Raji (cell line): Measurements from ENCODE around the gene GPX3.

ENCODE experiments used
- POLR2A ChIP-seq: IDR thresholded peaks from 2 replicates; pipeline ENCODE4 v1.6.1; 2011; ENCODE audit warnings: low read depth, low read length, control low read depth; ENCODE audit not compliant: insufficient read depth

Gene GPX3

GRCh38 chr5:151037561-151038411 lies 17.4 kb downstream of the GPX3 start:
- TF ChIP-seq POLR2A = no peak

- TF ChIP-seq POLR2A = no peak
Observed at GRCh38 chr5:151038412-151038745, 18.0 kb downstream of the GPX3 start.

DNA sequence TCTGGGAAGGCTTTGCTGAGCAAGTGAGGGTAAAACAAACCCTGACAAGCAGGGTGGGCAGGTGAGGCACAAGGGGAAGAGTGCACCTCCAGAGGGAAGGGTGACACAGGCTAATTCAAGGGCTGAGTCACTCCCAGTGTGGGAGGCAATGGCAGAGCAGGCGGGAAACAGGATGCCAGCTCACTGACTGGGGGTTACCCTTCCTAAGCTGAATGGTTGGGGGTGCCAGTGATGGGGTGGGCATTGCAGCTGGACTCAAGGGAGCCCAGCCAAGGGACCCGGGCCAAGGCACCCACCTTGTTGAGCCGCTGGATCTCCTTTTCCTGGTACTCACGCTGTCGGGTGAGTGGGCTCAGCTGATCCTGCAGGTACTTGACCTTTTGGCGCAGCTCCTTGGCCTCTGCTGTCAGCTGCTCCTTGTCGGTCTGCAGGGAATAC lies 18.4 kb downstream of the GPX3 start:
- TF ChIP-seq POLR2A = no peak

DNA sequence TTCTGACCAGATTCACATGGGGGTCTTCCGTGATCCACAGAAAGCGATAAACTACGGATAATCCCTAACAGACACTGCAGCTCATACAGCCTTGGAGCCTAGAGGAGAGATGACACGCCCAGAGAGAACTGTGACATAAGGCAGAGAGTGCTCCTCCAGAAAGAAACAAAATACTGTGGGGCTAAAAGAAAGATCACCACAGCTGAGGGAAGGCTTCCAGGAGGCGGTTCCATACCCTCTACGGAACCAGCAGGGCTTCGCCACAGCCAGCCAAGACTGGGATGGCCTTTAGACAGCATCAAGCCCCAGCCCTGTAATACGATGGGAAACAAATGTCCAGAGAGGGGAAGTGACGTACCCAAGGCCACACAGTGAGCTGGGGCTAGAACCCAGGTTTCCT lies 19.3 kb downstream of the GPX3 start:
- TF ChIP-seq POLR2A = no peak

- TF ChIP-seq POLR2A = no peak
Observed at GRCh38 chr5:151040211-151040747, 19.9 kb downstream of the GPX3 start.

- no peak for TF ChIP-seq POLR2A
Observed at GRCh38 chr5:151041577-151042268, 21.3 kb downstream of the GPX3 start.

DNA sequence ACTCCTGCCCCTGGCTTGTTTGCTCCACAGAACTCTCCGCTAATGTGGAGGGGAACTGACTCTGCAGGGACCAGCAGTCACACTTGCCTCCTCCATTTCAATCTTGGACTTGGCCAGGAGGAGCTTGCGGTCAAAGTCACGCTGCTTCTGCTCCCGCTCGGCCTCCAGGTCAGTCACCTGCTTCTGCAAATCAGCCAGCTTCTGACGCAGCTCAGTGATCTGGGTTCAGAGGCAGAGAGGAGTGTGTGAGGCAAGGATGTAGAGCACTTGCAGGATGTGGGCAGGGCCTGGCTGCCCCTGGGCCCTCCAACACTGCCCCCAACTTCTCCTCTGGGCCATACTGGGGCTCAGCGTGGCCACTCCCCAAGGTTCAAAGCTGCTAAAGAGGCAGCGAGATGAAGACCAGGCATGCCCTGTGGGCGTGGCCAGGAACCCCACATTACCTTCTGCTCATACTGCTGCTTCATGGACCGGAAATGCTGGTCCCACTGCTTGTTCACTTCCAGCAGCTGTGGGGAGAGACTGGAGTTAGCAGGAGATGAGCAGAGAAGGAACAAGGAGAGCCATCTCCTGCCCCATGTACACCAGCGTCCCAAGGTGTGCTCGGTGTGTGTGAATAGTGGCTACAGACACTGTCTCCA lies 22.2 kb downstream of the GPX3 start:
- TF ChIP-seq POLR2A = no peak

DNA sequence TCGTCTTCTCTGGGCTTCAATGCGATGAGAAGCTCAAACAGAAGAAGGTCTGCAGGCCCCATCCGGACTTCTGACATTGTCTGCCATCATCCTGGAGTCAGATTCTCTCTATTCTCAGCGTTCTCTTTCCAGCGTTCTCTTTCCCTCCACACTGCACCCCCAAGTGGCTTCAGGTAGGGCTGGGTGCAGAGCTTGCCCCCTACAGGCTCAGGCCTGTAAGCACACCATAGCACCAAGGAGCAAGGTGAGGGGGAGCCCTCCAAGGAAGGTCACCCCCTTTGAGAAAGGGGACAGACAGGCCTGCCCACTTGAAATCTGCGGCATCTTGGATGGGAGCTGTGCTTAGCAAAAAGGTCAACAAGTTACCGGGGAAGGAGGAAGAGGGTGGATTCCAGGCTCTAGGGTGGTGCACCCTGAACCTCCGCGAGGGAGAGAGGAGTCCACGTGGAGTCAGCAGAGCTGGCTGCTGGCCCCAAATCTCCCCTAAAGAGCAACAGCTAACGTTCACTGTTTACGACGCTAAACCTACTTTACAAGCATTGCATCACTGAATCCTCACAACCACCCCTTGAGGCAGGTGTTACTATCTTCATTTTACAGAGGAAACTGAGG lies 27.5 kb downstream of the GPX3 start:
- TF ChIP-seq POLR2A = no peak

GRCh38 chr5:151048526-151048925 lies 28.1 kb downstream of the GPX3 start:
- no peak for TF ChIP-seq POLR2A

GRCh38 chr5:151051066-151051930 lies 30.9 kb downstream of the GPX3 start:
- TF ChIP-seq POLR2A = no peak

- no peak for TF ChIP-seq POLR2A
Observed at GRCh38 chr5:151051931-151052608, 31.7 kb downstream of the GPX3 start.

GRCh38 chr5:151052836-151053235 lies 32.4 kb downstream of the GPX3 start:
- no peak for TF ChIP-seq POLR2A

DNA sequence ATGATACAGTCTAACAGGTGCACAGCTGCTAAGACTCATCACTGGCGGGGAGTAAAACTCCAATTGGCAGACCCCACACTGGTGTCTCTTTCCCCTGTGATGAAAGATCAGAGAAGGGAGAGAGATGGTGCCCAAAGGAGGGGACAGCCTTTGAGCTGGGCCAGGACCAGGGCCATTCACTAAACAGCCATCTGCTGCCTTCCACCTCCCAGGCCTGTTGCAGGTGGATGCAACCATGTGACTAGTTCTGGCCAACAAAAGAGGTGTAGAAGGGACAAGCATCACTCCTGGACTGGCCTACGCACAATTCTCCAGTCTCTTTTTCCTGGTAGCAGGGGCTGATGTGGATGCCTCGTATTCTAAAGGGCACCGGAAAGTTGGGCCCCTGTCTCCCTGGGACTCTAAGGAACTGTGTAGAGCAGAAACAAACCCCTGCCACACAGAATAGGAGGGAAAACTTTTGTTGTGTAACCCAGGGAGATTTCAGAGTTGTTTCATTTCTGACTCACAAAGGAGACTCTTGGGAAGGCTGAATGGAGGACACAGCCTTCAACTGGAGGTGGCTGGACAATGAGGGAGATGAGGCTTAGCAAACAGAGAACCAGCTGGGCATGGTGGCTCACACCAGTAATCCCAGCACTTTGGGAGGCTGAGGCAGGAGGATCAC lies 33.5 kb downstream of the GPX3 start:
- no peak for TF ChIP-seq POLR2A
